Fibroblast of skin of abdomen (primary cell): ENCODE results near the gene GSC2.

Source experiments
- DNase-seq: peaks from one replicate; pipeline ENCODE4 v3.0.0-alpha.2; 2013

GSC2 gene

DNA sequence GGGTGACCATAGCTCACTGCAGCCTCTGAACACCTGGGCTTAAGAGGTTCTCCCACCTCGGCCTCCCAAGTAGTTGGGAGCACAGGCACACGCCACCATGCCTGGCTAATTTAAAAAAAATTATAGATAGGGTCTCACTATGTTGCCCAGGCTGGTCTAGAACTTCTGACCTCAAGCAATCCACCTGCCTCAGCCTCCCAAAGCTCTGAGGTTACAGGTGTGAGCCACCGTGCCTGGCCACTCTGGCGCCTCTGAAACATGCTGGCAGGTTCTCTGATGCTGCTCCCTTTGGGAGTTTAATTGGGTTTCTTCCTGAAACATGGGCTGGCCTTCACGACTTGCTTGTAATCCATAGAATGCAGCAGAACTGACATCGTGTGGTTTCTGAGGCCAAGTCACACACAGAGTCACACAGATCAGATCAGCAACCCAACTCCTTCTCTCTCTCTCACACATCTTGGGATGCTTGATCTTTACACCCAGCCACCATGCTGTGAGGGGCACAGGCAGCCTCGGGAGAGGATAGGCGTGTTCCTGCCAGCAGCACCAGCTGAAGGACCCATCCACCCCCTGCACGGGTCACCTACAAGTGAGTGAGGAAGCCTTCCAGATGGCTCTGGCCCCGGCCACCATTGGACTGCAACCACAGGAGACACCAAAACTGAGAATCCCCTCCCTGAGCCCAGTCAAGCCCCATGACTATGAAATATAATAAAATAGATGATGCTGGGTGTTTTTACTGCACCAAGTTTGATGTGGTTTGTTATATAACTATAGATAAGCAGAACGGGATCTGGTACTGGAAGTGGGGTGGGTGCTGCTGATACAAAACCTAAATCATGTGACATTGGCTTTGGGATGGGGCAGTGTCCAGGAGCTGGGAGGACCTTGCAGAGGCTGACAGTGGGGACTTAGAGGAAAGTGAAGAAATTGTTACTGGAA lies 3.1 kb upstream of the GSC2 start:
- no peak for DNase-seq

DNA sequence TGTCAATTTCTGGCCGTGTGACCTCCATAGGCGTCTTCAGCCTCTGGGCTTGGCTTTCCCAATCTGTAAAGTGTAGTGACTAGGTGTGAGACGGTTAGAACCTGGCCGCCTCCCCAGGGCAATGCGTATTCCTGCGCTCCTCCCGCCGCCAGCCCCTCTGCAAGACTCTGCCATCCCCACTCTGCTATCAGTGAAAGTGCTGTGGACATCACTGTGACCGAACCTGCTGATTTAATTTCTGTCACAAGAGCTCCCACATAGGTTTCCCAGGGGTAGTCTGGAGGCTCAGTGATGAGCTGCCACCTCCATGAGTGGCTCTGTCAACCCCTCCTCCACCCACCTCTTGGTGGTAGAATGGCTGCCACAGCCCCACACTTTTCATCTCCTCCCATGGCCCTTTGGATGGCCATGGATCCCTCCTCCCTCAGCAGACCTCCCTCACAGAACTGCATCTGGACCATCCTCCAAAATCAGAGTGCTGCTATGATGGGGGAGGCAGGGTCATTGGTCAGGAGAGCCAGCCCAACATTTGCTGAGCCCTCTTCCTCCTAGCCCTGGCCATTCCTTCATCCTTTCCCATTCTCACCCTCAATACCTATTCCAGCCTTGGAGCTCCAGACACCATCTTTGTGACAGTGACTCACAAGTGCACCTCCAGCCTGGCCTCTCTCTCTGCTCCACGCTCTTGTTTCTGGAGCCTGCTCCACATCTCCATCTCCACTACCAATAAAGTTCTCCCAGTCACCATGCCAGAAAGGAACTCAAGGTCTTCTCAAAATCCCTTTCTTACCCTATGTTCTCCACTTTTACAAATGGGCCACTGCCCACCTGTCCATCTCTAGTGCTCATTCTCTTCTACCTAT lies 1.5 kb upstream of the GSC2 start:
- DNase-seq = no peak

DNA sequence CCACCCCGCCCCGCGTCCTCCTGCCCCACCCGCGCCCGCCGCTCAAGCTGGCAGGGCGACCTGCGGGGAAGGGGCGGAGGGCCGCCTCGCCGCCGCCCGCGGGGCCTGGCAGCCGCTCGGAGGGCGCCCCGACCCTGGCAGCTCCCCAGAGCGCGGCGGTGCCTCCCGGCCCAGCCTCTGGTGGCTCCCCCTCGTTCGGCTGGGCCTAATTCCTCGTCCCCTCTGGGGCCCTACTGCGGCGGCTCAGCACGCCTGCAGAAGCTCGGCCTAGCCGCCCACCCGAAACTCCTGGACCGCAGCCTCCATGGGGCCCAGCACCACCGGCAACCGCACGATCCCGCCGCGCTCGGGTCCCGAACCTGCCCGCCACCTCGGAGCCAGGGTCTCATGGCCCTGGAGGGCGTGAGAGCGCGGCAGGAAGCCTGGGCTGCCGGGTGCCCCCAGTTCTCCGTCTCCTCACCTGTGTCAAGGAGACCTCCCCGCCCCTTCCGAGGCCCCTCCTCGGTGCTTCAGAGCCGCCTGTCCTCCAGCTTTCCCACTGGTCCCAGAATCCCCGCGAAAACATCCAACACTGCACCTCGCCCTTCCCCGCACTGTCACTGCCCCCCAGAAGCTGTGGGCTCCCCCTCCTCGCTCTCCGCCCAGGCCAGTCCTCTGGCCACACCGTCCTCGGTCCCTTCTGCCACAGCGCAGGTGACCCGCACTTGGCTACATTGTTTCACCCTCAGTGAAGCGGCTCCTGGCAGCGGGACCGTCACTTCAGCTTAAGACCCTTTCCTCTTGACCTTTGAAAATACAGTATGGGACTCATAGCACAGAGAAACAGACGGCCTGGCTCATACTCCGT lies 613 bp upstream of the GSC2 start:
- DNase-seq = no peak

DNA sequence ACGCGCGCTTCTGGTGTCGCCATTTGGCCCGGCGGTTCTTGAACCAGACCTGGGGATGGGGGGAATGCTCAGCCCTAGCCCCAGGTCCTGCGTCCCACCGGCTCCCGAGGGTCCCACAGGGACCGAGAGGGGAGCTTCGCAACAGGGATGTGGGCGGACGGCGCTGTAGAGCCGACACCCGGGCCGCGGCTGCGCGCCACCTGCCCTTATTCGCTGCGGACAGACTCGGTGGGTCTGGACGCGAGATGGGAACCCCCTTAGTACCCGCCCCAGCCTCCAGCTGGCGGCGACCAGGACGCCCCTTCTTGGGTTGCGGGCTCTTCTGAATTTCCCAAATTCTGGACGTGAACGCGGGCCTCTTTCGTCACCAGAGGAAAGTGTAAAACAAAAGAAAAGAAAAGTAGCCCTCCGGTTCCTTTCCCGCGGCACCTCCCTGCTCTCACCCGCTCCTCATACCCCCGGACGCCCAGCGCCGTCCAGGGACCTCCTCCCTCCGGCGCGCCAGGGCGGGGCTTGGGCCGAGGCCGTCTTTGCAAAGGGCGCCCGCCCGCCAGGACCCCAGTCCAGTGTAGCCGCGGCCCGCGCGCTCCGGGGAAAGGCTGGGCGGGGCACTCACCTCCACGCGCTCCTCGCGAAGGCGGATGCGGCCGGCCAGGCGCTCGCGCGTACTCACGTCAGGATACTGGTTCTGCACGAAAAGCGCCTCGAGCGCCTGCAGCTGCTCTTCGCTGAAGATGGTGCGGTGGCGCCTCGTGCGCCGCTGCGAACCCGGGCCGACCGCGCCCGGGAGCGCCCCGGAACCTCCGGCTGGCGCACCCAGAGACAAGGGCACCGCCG lies 827 bp downstream of the GSC2 start:
- no peak for DNase-seq

DNA sequence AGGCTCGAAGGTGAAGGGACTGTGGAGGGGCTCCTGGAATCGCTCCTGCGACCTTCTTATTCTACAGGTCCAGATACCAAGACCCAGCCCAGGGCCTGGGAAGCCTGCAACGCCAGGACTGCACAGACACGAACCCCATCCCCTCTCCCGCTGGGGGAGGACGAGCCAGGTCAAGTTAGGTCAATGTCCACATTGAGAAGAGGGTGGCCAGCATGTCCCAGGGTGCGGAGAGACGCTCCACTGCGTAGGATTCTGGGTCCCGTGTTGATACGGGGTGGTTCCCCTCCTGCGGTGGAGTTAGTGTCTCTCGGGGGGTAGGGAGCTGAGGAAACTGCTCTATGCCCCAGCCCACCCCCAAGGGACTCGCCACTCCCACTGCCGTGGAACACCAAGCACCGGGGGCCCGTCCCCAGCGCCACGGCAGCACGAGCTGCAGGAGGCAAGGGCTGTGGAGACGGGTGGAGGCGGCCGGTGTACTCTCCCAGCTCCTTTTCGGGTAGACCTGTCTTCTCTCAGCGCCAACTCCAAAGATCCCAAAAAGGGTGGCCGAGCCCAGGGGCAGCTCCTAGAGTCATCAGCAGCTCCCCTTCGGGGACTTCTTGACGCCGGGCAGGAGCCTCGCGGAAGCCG lies 1.6 kb downstream of the GSC2 start:
- no peak for DNase-seq

DNA sequence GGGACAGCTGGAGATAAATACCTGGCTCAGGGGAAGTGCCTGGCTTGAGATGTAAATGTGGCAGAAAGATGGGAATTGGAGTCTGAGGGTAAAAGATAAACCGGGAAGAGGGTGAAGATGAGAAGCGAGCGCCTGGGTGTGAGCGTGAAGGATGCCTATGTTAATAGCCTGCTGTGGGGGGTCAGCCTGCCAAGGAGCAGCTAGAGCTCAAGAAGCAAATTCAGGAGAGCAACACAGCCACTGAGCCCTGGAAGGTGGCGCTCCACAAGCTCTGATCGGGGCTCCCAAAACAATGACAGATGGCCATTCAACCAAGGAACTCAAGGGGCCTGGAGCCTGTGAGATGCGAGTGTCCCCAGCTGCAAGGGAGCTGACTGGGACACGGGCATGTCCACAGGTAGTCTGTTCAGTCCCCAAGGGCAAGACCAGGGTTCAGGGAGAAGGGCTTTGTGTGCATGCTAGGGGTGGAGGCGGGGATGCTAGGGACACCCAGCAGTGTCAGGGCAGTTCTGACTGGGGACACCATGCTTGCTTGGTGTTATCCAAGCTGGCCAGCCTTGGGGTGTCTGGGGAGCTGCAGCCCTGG lies 2.8 kb downstream of the GSC2 start:
- DNase-seq = no peak

DNA sequence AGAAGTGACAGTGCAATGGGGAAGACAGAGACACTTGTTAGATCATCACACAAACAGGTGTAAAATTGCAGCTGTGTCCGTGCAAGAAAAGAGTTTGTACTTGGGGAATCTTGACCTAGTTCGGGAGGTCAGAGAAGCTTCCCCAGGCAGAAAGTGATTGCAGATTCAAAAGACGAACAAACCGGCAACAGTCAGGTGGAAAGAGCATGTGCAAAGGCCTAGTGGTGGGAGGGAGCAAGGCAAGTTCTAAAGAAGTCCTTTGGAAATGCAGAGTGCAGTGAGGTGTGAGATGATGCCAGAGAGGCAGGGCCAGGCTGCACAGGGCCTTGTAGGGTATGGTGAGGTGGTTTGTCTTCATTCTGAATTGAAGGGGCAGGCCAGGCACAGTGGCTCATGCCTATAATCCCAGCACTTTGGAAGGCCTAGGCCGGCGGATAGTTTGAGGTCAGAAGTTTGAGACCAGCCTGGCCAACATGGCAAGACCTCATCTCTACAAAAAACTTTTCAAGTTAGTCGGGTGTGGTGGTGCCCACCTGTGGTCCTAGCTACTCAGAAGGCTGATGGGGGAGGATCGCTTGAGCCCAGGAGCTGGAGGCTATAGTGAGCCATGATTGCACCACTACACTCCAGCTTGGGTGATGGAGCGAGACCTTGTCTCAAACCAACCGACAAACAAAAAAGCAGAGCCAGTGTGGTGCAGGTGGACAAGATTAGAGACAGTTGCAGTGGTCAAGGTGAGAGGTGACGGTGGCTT lies 3.7 kb downstream of the GSC2 start:
- DNase-seq = no peak

DNA sequence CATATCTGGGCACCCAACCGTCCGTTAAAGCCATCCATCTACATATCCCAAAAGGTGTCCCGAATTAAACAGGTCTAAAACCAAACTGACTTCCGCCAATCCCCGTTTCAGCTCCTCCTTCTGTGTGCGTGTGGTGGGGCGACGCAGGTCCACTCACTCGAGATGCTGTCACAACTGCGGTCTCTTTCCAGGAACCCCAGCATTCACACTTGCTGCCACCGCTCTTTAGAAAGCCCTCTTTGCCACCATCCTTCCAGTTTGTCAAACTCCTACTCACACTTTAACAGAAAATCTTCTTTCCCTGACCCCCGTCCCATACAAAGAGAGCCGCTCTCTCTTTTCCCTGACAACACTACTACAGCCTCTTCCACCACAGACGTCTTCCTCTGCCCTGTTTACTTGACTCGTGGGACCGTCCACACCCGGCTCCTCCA lies 6.1 kb downstream of the GSC2 start:
- DNase-seq = no peak

DNA sequence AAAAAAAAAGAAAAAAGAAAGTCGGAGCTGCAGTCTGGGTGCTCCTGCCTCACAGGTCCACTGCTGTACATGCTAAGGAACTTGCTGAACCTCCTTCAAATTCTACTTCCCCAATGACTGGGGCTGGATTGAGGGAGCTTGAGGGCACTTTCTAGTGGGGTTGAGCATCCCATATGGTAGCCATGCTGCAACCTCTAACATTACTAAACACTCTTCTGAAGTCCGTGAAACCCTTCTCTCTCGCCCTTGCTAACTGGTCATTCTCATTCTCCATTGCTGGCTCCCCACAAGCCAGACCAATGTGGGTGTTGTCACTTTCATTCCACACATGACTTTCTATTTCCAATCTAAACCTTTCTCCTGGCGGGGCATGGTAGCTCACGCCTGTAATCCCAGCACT lies 6.9 kb downstream of the GSC2 start:
- no peak for DNase-seq

DNA sequence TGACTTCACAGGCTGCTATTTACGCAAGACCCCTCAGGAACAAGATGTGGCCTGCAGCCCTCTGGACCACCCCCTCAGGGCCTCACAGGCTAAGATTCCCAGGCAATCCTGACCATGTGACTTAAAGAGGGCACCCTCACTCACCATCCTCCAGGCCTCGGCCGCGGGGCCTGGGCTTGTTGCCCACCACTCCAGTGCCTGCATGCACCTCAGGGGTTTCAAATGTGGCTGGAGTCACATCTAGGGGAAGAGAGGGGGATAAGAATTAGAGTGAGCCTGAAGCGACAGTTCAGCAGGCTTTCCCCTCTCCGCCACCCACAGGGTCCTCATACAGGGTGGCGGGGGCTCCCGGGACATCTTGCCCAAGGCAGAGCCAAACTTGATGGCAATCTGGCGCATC lies 7.7 kb downstream of the GSC2 start:
- no peak for DNase-seq

DNA sequence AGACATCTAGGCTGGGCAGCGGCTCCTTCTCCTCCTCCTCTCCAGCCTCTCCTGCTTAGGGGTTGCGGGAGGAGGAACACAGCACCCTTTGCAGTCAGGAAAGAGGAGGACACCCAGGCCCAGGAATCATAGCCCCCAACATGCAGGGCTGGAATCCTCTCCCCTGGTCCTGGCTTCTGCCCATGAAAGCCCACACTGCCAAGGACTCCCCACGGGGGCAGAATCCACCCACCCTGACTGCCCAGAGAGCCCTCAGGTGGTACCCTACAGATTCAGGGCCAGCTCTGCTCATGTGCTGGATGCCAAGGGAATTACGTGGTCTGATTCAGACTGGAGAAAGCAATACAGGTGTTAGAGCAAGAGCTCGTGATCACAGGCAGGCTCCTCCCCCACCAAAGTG lies 10.1 kb downstream of the GSC2 start:
- DNase-seq = no peak

DNA sequence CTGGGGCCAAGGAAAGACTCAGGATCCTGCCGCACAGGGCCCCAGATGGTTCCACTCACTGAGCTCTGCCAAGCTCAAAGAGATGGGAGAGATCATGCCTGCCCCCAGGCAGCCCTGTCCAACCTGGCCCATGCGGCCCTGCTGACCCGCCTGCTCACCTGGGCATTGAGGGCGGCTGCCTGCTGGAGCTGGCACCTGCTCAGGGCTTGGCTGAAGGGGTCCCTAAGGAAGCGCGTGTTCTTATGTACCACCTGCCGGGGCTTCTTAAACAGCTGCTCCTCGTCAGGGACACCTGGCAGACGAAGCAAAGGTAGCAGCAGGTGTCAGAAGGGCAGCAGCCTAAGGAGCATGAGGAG lies 11.1 kb downstream of the GSC2 start:
- DNase-seq = no peak

DNA sequence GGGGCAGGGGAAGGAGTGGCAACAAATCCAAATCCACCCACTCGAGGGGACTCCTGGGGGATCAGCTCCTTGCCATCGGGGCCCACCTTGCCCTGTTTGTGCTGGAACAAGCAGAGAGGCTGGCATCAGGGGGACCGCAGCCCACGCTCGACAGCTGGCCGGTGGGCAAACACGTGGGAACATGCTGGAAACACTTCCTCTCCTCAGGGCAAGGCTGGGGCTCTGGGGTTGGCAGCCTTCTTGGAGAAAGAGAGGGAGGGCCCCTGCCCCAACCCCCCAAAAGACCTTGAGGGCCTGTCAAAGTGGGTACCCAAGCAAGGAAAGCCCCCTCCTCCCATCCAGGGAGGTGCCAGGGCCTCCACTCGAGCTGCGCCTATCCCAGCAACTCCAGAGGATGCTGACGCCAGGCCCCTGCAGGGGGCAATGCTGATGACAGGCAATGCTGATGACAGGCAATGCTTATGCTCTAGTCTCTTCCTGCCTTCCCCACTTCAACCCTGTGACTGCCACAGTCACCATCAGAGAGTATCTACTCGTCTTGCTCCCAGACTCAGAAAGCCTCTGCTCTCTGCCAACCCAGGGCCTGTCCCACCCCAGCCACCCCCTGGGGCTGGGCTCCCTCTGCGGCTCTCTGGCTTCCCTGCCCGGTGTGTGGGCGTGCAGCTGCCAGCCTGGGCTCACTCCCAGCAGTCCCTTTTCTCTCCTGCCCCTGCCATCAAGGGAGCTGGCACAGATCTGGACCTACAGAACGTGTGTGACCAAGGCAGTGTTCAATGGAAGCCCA lies 11.7 kb downstream of the GSC2 start:
- DNase-seq = no peak

DNA sequence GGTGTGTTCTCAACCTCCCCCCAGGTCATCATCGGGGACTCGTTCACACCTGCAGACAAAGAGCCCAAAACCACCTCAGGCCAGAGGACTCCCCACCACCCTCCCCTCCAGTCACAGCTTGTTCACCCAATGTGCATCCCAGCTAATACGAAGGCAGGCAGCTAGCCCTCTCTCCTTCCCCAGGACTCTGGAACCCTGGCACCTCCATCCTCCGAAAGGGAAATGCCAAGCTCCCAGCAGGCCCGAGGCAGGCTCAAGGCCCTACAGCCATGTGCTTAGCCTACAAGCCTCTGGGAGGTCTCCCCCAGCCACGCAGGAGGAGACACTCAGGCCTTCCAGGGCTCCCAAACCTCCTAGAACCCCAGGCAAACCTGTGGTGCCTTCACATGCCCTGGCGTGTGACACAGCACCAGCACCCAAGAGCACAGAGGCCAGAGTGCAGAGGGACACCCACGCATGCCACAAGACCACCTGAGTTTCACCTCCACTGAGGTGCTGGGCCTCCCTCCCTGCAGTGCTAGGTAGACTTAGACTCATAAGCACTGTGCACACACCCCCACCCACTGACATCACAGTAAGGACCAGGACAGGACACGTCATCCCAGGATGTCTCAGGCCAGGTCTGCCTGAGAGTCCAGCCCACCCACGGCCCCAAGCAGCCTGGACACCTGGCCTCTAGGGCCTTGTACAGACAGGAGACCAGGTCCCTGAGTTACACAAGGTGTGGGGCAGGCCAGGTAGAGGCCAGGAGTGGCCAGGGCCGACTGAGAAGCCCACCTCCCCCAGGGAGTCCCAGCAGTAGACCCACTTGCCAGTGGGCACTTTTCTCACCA lies 12.5 kb downstream of the GSC2 start:
- DNase-seq = no peak

DNA sequence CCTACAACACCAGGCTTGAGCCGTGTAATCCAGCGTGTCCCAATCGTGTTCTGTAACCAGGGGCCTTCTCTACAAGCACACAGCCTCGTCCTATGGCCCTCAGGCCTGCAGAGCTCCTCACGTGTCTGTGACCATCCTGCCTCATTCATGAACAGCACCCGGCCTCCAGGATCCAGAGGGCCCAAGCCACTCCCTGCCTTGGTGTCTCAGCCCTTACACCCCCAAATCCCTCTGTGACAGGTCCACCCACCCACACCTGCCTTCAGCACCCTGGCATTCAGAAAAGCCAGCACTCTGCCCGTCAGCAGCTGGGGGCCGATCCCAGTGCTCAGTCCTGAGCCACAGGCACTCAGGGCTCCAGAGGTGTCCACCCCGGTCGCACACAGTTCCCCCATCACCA lies 13.2 kb downstream of the GSC2 start:
- DNase-seq = no peak

DNA sequence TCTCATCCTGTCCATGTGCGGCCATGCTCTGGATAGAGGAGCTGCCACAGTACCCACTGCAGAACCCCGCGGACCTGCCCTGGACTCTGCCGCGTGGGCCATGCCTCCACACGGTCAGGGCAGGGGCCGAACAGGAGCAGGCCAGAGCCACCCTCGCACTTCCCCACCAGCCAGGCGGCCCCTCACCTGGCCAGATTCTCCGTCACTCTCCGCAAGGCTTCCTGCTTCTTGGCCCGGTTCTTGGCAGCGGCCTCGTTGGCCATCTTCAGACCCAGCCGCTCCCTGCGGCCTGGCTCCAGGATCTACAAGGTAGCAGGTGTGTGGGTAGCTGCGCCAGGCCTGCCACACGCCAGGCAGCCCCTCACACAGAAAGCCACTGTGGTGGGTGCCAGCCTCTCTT lies 15.2 kb downstream of the GSC2 start:
- DNase-seq = no peak

DNA sequence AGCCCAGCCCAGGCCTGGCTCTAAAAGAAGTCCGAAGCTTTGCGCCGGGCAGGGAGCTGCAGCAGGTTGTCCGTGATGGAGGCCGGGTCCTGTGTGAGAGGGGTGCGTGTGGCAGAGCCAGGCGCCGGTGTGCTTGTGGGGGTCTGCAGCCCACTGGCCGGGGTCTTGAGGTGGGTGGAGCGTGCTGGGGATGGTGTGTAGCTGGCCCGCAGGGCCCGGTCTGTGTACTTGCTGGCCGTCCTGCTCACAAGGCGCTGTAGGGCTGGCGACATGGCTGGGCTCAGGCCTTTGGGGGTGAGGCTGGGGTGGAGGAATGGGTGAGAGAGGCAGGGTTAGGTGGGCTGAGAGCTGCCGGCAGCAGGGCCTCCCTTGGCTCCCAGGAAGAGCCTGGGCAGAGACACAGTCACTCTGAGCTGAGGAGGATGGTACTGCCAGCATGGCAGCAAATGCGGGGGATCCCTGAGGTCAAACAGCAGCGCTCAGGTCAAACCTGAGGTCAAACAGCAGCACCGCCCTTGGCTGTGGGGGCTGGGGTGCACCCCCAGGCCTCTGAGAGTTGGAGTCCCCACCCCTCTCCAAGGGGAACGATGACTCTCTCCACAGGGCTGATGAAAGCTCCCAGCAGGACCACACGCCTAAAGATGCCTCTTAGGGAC lies 15.8 kb downstream of the GSC2 start:
- no peak for DNase-seq

DNA sequence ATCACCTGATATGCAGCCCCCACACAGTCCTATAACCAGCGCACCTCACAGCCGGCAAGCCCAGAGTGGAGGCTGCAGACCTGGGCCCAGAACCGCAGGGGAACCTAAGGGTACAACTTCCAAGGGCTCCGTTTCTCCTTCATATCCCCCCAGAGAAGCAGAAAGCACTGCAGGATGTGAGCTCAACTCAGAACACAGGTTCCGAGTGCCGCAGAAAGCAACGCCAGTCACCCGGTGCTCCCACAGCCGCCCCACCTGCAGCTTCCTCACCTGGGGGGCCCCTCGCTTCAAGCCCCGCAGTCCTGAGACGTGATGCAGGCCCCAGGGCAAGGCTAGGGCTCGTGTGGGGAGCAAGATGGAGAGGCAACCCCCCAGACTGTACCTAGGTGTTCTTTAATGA lies 16.5 kb downstream of the GSC2 start:
- DNase-seq = no peak
